Measurements from ENCODE around the gene SLC38A9.

- no peak for TF ChIP-seq CTCF (IDR thresholded peaks at IDR 0.05)
- no peak for TF ChIP-seq POLR2A (IDR thresholded peaks at IDR 0.05)
These were observed 30.8 kb downstream of the SLC38A9 start for GRCh38 chr5:55681301-55681700.

Data from testis (tissue), 2 donors.